Right lobe of liver (tissue), 4 donors: ENCODE data around the gene NIPAL1.

Experiments used
- CTCF ChIP-seq, 4 donors: fragments of 200-600 bp in 3 of 4; fragments of 450-650 bp in 1 of 4; IDR thresholded peaks; one replicate each; pipeline versions ENCODE4 v1.5.1 to v1.8.0; 2016 to 2022; ENCODE audit warnings: antibody characterized with exemption in 4 of 4, mild to moderate bottlenecking in 2 of 4
- POLR2A ChIP-seq: fragments of 450-650 bp; IDR thresholded peaks from one replicate; pipeline ENCODE4 v1.6.1; 2017; ENCODE audit warnings: antibody characterized with exemption, mild to moderate bottlenecking
- donor health status: DM: no; HTN: no; CAD: no.
- donor health status: DM: no; HTN: no; CAD: no.
- donor health status: DM: no; HTN: yes; CAD: no.

GRCh38 chr4:48081196-48081595, 64.6 kb downstream of the NIPAL1 start:
- TF ChIP-seq POLR2A (no peak), CTCF (IDR thresholded peaks at IDR 0.05) (no peak)
